ENCODE measurements around the gene ATAD3B.
"Not testable (repeated sequence)": the region's sequence is repeated elsewhere in the genome, so short reads cannot be mapped to it uniquely, and the experiment has no call there.

Gene ATAD3B

GRCh38 chr1:1508775-1509464, 37.4 kb downstream of the ATAD3B start:
- not testable (repeated sequence) for H3K27me3 Mint-ChIP-seq

GRCh38 chr1:1509465-1509850, 37.9 kb downstream of the ATAD3B start:
- H3K9me3 Mint-ChIP-seq, H3K4me3 Mint-ChIP-seq, H3K27me3 Mint-ChIP-seq, H3K36me3 Mint-ChIP-seq, H3K27ac Mint-ChIP-seq: not testable (repeated sequence)
- H3K4me1 Mint-ChIP-seq: peaks cover 18% of the 10 kb centered on the region

More at GRCh38 chr1:1508775-1509464, 37.4 kb downstream of the ATAD3B start:
- not testable (repeated sequence) for H3K4me3 Mint-ChIP-seq, H3K36me3 Mint-ChIP-seq, H3K27ac Mint-ChIP-seq, H3K9me3 Mint-ChIP-seq
- H3K4me1 Mint-ChIP-seq: peaks cover 18% of the 10 kb centered on the region

GRCh38 chr1:1510912-1511532, 39.5 kb downstream of the ATAD3B start:
- H3K4me1 Mint-ChIP-seq: peaks cover 12% of the 10 kb centered on the region
- peak overlapping the region; percentile 96 for H3K27ac Mint-ChIP-seq
- H3K36me3 Mint-ChIP-seq: no peaks in the 10 kb centered on the region
- no peaks in the 10 kb centered on the region for H3K27me3 Mint-ChIP-seq
- H3K9me3 Mint-ChIP-seq: no peaks in the 10 kb centered on the region
- peak overlapping the region; percentile 94 for H3K4me3 Mint-ChIP-seq

- H3K36me3 Mint-ChIP-seq: no peaks in the 10 kb centered on the region
Measured at GRCh38 chr1:1511533-1512285, 40.1 kb downstream of the ATAD3B start, which contains the start of gene ATAD3A. ATAD3A (plus strand) TSS chr1:1512162; CDS start chr1:1512269, 107 bp downstream.

GRCh38 chr1:1512425-1512824, 40.9 kb downstream of the ATAD3B start:
- H3K4me1 Mint-ChIP-seq: peaks cover 12% of the 10 kb centered on the region
- H3K27me3 Mint-ChIP-seq, H3K27ac Mint-ChIP-seq, H3K9me3 Mint-ChIP-seq, H3K36me3 Mint-ChIP-seq: not testable (repeated sequence)
- H3K4me3 Mint-ChIP-seq: peak overlapping the region; percentile 81

More at GRCh38 chr1:1511533-1512285, 40.1 kb downstream of the ATAD3B start, which contains the start of gene ATAD3A:
- peak within 1 kb of the TSS; percentile 96 for H3K27ac Mint-ChIP-seq
- H3K4me3 Mint-ChIP-seq: peak within 1 kb of the TSS; percentile 94
- H3K27me3 Mint-ChIP-seq: no peaks in the 10 kb centered on the region
- peaks cover 12% of the 10 kb centered on the region for H3K4me1 Mint-ChIP-seq
- H3K9me3 Mint-ChIP-seq: no peaks in the 10 kb centered on the region

- H3K27me3 Mint-ChIP-seq, H3K36me3 Mint-ChIP-seq, H3K9me3 Mint-ChIP-seq: not testable (repeated sequence)
- Mint-ChIP-seq H3K4me3 (peak overlapping the region; percentile 77), H3K27ac (peak overlapping the region; percentile 70), H3K4me1 (peaks cover 12% of the 10 kb centered on the region)
Measured at GRCh38 chr1:1513675-1514074, 42.1 kb downstream of the ATAD3B start.

- not testable (repeated sequence) for H3K4me3 Mint-ChIP-seq
Measured at GRCh38 chr1:1514376-1514775, 42.8 kb downstream of the ATAD3B start.

GRCh38 chr1:1516923-1517322, 45.4 kb downstream of the ATAD3B start:
- not testable (repeated sequence) for H3K27me3 Mint-ChIP-seq, H3K27ac Mint-ChIP-seq, H3K36me3 Mint-ChIP-seq, H3K4me3 Mint-ChIP-seq, H3K9me3 Mint-ChIP-seq, H3K4me1 Mint-ChIP-seq

More at GRCh38 chr1:1514376-1514775, 42.8 kb downstream of the ATAD3B start:
- H3K27me3 Mint-ChIP-seq, H3K27ac Mint-ChIP-seq, H3K9me3 Mint-ChIP-seq, H3K36me3 Mint-ChIP-seq: not testable (repeated sequence)
- peaks cover 12% of the 10 kb centered on the region for H3K4me1 Mint-ChIP-seq

- no peak overlapping the region for H3K4me3 Mint-ChIP-seq
- H3K9me3 Mint-ChIP-seq: no peaks in the 10 kb centered on the region
- no peaks in the 10 kb centered on the region for H3K36me3 Mint-ChIP-seq
- peaks cover 7% of the 10 kb centered on the region for H3K4me1 Mint-ChIP-seq
- H3K27me3 Mint-ChIP-seq: no peaks in the 10 kb centered on the region
- H3K27ac Mint-ChIP-seq: no peak overlapping the region
Measured at GRCh38 chr1:1517973-1518620, 46.5 kb downstream of the ATAD3B start.

GRCh38 chr1:1518621-1519007, 47.0 kb downstream of the ATAD3B start:
- not testable (repeated sequence) for H3K36me3 Mint-ChIP-seq, H3K9me3 Mint-ChIP-seq, H3K4me3 Mint-ChIP-seq, H3K27me3 Mint-ChIP-seq, H3K4me1 Mint-ChIP-seq, H3K27ac Mint-ChIP-seq

- not testable (repeated sequence) for H3K9me3 Mint-ChIP-seq, H3K27me3 Mint-ChIP-seq, H3K4me1 Mint-ChIP-seq, H3K27ac Mint-ChIP-seq, H3K4me3 Mint-ChIP-seq, H3K36me3 Mint-ChIP-seq
Measured at GRCh38 chr1:1519805-1520505, 48.4 kb downstream of the ATAD3B start.

- H3K4me3 Mint-ChIP-seq: no peak overlapping the region
Measured at GRCh38 chr1:1521331-1521730, 49.8 kb downstream of the ATAD3B start.

GRCh38 chr1:1522536-1522935, 51.0 kb downstream of the ATAD3B start:
- not testable (repeated sequence) for H3K4me3 Mint-ChIP-seq, H3K27me3 Mint-ChIP-seq, H3K36me3 Mint-ChIP-seq, H3K27ac Mint-ChIP-seq, H3K4me1 Mint-ChIP-seq, H3K9me3 Mint-ChIP-seq

More at GRCh38 chr1:1521331-1521730, 49.8 kb downstream of the ATAD3B start:
- H3K9me3 Mint-ChIP-seq: no peaks in the 10 kb centered on the region
- no peak overlapping the region for H3K27ac Mint-ChIP-seq
- no peaks in the 10 kb centered on the region for H3K27me3 Mint-ChIP-seq
- H3K36me3 Mint-ChIP-seq: no peaks in the 10 kb centered on the region
- H3K4me1 Mint-ChIP-seq: no peaks in the 10 kb centered on the region

GRCh38 chr1:1523226-1523625, 51.7 kb downstream of the ATAD3B start:
- H3K36me3 Mint-ChIP-seq, H3K4me1 Mint-ChIP-seq, H3K4me3 Mint-ChIP-seq, H3K9me3 Mint-ChIP-seq, H3K27me3 Mint-ChIP-seq, H3K27ac Mint-ChIP-seq: not testable (repeated sequence)

GRCh38 chr1:1523651-1524050, 52.1 kb downstream of the ATAD3B start:
- not testable (repeated sequence) for H3K9me3 Mint-ChIP-seq, H3K4me3 Mint-ChIP-seq, H3K27me3 Mint-ChIP-seq, H3K27ac Mint-ChIP-seq, H3K36me3 Mint-ChIP-seq, H3K4me1 Mint-ChIP-seq

All from activated naive CD4-positive, alpha-beta T cell treated with anti-CD3 and anti-CD28 coated beads, Interleukin-2, amount 50 U/mL, for 24 hours (primary cell).